A549 treated with AZD9567 at 1 μM for 4 hours (cell line): ENCODE results near the gene B3GNT7. TPM values are rescaled to one million over a fixed set of nuclear protein-coding genes. Genes with fewer than 3 reads are reported as not detected.

Experiments used
- total RNA-seq: library from RNA; stranded (reverse); fragments of 200-300 nt; extraction: Qiagen RNA extraction; gene quantifications from 5 replicates; pipeline ENCODE4 v1.2.3, GENCODE V29; 2022; ENCODE audit not compliant: insufficient read depth

Gene B3GNT7
- 1.2 to 4.0 TPM (median 1.3 TPM) in 5 replicates for total RNA-seq

DNA sequence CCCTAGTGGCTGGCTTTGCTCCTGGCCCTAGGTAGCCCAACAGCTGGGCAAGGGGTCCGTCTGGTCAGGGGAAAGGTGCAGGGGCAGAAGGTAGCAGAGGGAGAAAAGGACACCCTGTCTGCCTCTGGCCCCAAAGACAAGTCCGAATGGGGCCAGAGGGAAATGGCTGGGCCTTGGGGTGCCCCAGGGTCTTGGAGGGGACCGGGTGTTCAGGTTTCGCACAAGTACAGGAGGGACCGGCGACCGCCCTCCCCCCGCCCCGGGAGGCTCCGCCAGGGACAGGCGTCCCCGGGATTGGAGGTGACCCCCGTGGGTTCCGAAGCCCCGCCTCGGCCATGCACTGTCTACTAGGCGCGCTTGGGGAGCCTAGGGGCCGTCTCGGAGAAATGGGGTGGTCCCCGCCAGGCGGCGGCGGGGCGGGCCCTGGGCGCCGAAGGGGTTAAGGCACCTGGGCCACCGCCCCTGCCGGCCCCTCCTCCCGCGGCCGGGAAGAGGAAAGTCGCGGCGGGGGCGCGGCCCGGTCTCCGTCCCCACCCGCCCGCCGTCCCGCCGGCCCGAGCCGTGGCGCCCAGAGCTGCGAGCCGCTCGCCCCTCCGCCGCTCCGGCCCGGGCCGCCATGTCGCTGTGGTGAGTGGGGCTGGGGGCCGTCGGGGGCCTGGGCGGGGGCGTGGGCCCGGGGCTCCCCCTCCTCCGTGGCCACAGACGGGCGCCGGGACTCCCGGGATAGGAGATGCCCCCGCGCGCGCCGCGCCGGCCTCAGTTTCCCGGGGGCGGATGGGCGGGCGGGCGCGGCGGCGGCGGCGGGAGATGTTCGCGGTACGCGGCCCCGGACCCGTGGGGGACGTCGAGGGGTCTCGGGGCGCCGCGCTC, at the start of gene B3GNT7:
Gene B3GNT7 (plus strand): TSS at position 523 of the 870 bp plus-strand sequence. CDS start 94 bp downstream, at position 617.

Other genes with a start within 250 kb of the B3GNT7 start
- gene ARMC9, start 197.1 kb upstream of the B3GNT7 start, total RNA-seq: 11.9 to 15.5 TPM (median 14.4 TPM) in 5 replicates
- 799 to 892 TPM (median 820 TPM) in 5 replicates for gene NCL, start 68.8 kb downstream of the B3GNT7 start, total RNA-seq
- not detected in 5 replicates for gene NMUR1, start 134.7 kb downstream of the B3GNT7 start, total RNA-seq
- gene TEX44, start 197.2 kb downstream of the B3GNT7 start, total RNA-seq: not detected in 5 replicates